ENCODE results near the gene ZNF136. TPM values are rescaled to one million over a fixed set of nuclear protein-coding genes. Genes with fewer than 3 reads are reported as not detected.

Gene ZNF136
- total and polyA plus RNA-seq, 10 of the 15 experiments (the other 5 are each of a cell fraction or from before 2014, with no cell fraction given): 2.8 to 7.8 (median 6.7) TPM

DNA sequence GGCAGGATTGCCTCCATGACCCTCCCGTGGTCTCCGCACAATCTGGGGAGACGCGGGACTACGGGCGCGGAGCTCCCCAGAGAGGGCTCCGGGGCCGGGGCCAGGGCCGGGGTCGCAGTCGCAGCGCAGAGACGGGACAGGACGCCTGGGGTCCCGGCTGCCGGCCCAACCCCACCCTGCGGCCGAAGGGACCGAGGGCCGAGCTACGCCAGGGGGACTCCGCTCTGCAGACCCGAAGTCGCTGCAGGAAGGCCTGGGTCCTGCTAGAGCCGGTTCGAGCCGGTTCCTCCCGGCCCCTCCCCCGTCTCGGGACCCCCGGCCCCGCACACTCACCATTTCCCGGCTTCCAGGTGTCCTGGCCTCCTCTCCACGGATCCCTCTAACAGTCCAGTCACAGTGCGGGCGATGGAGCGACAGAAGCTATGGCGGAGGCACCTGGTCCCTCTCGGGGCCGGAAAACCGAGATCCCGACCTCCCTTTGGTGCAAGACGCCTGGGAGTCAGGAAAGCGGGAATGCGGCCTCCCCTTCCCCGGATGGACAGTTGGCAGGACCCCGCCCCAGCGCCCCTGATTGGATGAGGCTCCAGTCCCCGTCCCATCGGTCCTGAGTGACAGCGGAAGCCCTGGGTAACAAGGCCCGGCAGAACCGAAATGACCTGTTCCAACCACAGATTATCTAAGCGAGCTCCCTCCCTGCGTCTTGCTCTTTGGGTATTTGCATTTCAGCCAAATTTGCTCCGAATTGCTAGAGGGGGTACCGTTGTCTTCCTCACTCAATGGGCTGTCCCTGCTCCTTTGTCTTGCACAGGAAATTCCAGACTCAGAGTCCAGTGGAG lies 6.5 kb upstream of the ZNF136 start, which contains the start of gene ZNF625 (continued):
- TF ChIP-seq CUX1 (IDR thresholded peaks at IDR 0.05; ENCODE audit: insufficient replicate concordance, low read depth, low read length) (no peak), IKZF2 (IDR thresholded peaks at IDR 0.05) (peak; percentile 78 to 83), GABPA (IDR thresholded peaks at IDR 0.05; ENCODE audit: low read depth) (peak; percentile 55; the same call in 1 of the 2 replicates), CHD4 (IDR thresholded peaks at IDR 0.05) (no peak)

GRCh38 chr19:12159773-12160414 lies 3.0 kb upstream of the ZNF136 start:
- no peak for DNase-seq (ENCODE audit: low read depth, low spot score)
- in situ Hi-C loops (cut with MboI): no loop called here
- H3K79me2 ChIP-seq (ENCODE audit: control insufficient read depth, insufficient read depth, low read length): peaks cover 29% of the 10 kb centered on the region
- no peak overlapping the region for H3K27ac ChIP-seq (ENCODE audit: control insufficient read depth, insufficient read depth)
- no peaks in the 10 kb centered on the region for H3K4me1 ChIP-seq (ENCODE audit: control insufficient read depth, insufficient read depth, low read length)
- peaks cover 1% of the 10 kb centered on the region; the same call in 1 of the 3 replicates for H3K9me3 ChIP-seq (replicated peaks; ENCODE audit: control insufficient read depth, insufficient read depth, low read length)
- no peak for FAIRE-seq
- intact Hi-C loops (cut with micrococcal nuclease; ENCODE audit: unreplicated experiment): loop anchor here (5.0 to 10.0 kb wide), 2 partner anchors 135 to 172 kb away; partner anchors contain the start of genes ZNF44 and ZNF563
- CTCF ChIA-PET: no interaction called here
- RAD21 ChIA-PET (ENCODE audit: unreplicated experiment): no interaction called here
- SMC1A ChIA-PET (ENCODE audit: uncharacterized antibody, unreplicated experiment): no interaction called here
- 91% methylated on average over 25 of the region's 25 CpGs for WGBS (ENCODE audit: insufficient coverage, insufficient replicate concordance, low lambda C conversion rate, missing lambda C conversion rate)
- no peak overlapping the region for H3K4me2 ChIP-seq (ENCODE audit: control insufficient read depth, insufficient read depth)
- no peaks in the 10 kb centered on the region for H4K20me1 ChIP-seq (ENCODE audit: control insufficient read depth, insufficient read depth)
- ATAC-seq: no peak
- no peak overlapping the region for H3K4me3 ChIP-seq
- TF ChIP-seq SMAD5 (IDR thresholded peaks at IDR 0.05; ENCODE audit: low read depth) (no peak), SP1 (IDR thresholded peaks at IDR 0.05; ENCODE audit: low read depth, low read length) (no peak)
- TF ChIP-seq, protein P1, sequence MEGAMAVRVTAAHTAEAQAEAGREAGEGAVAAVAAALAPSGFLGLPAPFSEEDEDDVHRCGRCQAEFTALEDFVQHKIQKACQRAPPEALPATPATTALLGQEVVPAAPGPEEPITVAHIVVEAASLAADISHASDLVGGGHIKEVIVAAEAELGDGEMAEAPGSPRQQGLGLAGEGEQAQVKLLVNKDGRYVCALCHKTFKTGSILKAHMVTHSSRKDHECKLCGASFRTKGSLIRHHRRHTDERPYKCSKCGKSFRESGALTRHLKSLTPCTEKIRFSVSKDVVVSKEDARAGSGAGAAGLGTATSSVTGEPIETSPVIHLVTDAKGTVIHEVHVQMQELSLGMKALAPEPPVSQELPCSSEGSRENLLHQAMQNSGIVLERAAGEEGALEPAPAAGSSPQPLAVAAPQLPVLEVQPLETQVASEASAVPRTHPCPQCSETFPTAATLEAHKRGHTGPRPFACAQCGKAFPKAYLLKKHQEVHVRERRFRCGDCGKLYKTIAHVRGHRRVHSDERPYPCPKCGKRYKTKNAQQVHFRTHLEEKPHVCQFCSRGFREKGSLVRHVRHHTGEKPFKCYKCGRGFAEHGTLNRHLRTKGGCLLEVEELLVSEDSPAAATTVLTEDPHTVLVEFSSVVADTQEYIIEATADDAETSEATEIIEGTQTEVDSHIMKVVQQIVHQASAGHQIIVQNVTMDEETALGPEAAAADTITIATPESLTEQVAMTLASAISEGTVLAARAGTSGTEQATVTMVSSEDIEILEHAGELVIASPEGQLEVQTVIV (IDR thresholded peaks at IDR 0.05; ENCODE audit: borderline replicate concordance, partially characterized antibody): no peak
- H3K27me3 ChIP-seq (replicated peaks in 1 of 2; ENCODE audit: control insufficient read depth in 2 of 2, insufficient read depth in 2 of 2, low read length in 1 of 2): no peaks in the 10 kb centered on the region
- H2AFZ ChIP-seq (ENCODE audit: control insufficient read depth, low read depth, low read length): no peak overlapping the region
- H3K36me3 ChIP-seq (ENCODE audit: control insufficient read depth in 2 of 2, insufficient read depth in 2 of 2, low read length in 1 of 2): no peaks in the 10 kb centered on the region
- no TSS peak for BruUV-seq (replicated peaks)
- no peak overlapping the region for H3K9ac ChIP-seq (ENCODE audit: control insufficient read depth, insufficient read depth, low read length)
- POLR2A ChIA-PET: interaction anchor here (0.7 to 1.5 kb wide), 2 partner anchors 34 to 173 kb away, joined by 3 to 4 read pairs; partner anchors contain the start of gene ZNF563
